TTC549 (cell line): ENCODE measurements around the gene OCA2.

ENCODE experiments used
- FAIRE-seq: peaks from 2 replicates; lab custom pipeline; 2012; peaks lifted over from hg19 to GRCh38; lab: Jason Lieb, UNC

The OCA2 gene

DNA sequence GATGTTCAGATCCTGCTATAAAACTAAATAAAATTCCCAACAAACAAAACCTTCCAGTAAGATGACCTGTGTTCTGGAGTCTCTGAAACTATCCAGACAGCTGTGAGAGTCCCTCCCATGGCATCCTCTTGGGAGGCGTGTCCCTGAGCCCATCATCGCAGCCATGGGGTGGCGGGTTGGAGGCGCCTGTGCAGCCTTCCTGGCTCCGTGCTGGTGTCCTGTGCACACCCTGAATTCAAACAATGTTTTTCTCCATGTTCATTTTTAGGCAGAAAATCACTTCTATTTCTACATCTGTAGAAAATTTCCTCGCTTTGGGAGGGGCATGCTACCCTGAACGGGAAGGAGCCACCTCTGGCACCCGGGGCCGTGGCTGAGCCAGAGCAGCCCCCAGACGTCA is 19.4 kb upstream of the OCA2 start:
- no peak for FAIRE-seq

DNA sequence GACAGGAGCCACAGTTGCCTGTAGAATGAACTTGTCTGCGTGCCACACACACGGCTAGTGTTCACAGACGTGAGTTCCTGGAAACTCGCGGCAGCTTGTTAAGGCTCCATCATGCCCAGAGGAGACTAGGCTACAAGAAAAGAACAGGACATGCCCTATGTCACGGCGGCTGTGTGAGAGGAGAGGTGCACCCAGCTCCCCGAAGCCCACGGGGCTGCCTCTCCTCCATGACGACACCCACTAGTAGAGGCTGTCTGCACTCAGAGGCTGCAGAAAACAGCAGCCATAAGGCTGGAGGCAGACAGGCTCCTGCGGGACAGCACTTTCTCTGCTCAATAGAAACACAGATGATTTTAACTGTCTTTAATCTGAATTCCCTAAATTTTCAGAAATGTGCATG is 19.0 kb upstream of the OCA2 start:
- FAIRE-seq = no peak

DNA sequence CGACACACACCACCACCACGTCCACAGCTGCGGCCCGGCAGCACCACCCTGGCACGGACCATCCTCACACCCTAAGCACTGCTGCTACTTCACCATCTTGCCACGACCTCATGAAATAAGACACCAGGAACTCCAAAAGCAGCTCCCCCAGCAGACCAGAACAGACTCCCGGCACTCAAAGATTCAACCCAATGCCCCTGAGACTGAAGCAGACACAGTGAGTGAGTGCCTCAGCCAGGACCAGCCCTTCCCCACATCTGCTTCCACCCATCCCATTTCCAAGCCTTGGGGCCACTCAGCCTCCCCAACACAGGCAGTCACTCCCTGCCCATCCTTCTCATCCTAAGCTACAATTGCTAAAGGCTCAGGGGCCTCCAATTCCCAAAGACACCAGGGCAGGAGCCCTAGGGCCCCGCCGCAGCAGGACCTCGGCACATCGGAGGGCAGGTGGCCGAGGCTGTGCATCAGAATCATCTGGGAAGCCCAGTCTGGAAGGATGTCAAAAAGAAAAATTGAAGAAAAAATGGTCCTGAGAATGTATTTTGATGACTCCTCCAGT is 18.4 kb upstream of the OCA2 start:
- FAIRE-seq = no peak

DNA sequence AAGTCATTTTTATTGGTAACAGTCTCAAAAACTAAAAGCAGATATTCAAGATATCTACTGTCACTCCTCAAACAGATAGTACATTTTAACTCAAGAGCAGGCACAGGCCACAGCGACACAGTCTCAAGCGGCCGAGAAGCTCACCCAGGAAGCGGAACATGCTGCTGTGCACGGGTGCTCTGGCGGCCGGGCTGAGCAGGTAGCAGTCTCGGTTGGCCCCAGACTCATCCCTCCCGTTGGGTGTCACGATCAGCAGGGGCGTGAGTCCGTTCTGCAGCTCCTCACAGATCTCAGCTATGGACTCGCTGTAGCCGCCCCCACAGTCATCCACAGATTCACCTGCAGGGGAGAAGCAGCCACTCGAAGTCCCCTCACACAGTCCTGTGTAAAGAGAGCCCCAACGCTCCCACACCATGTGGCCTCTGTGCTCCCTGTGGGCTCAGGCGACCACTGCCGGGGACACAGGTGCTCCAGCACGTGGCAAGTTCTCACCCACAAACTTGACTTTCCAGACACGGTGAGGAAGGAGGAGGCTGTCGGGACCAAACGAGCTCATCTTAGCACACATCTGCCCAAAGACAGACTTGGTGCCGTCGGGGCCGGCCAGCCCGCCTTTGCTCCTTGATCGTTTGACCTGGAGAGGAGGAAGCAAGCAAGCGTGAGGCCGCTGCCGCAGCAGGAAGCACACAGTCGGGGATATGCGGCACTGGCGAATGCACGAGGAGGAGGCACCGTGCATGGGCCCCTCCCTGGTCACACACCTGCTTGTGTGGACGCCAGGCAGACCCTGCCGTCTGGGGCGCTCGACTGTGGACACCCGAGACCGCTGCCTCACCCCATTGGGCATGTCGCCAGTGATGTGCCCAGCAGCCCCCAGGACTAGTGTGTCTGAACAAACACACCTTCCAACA is 17.7 kb upstream of the OCA2 start:
- FAIRE-seq = no peak

DNA sequence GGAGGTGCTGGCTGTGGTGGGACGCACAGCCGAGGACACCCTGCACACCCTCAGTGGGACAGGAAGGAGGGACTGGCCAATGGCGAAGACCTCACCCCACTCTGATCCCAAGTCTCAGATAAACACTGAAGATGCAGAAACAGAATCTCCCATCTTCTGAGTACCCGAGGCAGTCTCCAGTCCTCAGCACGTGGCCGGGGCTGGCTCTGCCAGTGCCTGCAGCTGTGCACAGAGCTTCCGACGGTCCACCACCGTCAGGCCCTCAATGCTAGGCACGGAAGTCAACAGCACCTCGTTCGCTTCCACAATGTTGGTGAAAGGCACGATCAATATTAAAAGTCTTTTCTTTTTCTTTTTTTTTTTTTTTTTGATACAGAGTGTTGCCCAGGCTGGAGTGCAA is 16.8 kb upstream of the OCA2 start:
- no peak for FAIRE-seq

DNA sequence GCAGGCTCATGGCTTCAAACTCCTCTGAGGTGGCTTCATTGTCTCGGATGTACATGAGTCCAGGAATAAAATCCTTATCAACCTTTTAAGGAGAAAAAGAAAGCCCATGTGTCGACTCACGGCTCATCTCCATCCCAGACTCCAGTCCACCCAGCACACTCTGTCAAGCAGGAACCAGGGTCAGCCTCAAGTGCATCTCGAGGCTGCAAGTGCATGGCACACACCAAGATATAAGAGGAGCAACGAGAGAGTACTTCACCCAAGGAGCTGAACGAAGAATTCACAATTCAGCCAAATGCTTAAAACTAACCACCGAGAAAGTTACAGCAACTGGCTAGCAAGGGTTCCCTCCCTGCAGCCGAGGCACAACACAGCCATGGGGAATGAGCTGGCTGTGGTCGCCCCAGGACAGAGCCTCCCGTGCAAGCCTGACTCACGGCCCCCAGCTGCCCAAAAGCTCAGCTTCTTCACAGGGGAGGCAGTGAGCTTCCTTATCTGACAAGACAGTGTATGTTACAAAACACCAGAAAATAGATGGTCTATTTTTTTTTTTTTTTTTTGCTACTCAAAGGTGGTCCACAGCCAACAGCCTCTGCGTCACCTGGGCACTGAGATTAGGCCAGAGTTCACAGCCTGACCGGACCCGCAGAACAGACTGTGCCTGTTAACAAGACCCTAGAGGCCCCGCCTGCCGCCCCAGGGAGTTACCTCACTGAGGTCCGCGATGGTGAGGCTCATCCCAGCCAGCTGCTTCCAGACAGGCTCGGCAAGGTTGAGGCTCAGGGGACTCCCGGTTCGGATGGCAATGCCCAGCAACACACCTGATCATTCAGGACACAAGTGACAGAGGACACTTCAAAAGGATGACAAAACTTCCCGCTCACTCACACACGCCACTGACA is 15.9 kb upstream of the OCA2 start:
- no peak for FAIRE-seq

DNA sequence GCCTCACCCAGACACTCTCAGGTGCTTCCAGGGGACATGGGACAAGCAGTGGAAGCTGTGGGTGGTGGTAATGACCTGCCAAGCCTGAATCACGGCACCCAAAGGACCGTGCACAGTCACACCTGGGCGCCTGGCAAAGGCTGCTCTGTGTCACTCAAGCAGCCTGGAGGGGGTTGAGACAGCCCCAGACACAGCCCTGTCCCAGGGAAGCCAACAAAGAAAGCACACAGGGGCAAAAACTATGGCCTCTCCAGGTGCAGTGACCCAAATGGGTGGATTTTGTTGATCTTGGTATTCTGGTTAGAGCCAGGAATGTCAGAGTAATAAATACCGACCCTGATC is 15.0 kb upstream of the OCA2 start:
- no peak for FAIRE-seq

DNA sequence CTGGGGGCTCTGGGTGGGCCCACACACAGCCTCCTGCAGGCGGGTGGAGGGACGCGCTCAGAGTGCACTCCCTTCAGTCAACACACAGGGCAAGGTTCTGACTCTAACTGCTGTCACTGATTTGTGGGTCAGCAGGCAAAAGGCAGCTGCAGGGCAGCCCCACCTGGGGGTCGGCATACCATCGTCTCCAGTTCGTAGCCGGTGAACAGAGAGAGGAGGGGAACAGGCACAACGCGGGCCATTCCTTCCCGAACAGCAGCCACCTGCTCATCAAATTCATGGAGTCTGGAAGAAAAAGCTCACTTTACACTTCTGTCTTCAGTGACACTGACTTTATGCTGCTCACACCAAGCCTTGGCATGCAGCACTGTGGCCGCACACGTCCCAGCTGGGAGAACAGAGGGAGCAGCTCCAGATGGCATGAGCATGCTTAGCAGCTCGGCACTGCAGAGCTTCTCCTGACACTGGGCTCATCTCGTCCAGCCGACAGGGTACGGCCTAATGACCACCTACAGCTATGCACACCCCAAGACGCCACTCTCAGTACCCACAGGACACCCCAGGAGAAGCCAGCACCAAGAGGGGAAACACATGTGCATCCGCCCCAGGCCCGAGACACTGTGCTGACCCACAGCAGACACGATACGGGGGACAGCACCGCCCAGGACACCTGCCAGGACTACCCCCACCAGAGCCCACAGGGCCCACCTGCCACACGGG is 14.4 kb upstream of the OCA2 start:
- FAIRE-seq = no peak

DNA sequence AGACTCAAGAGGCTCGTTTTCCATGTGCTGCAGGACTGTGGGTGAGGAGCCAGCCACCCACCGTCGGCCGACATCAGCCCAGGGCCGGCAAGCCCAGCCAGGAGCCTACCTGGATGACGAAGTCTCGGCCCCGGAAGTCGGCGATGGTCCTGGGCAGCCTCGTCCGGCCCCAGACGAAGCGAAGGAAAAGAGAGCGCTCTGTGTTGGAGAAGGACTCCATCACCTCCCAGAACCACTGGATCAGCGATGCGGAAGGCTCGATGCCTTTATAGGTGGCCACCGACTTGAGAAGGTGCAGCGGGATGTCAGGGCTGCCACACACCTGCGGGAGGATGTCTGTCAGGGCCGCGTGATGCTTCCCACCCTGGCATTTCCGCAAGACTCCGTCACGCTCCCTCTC is 13.8 kb upstream of the OCA2 start:
- FAIRE-seq = no peak

DNA sequence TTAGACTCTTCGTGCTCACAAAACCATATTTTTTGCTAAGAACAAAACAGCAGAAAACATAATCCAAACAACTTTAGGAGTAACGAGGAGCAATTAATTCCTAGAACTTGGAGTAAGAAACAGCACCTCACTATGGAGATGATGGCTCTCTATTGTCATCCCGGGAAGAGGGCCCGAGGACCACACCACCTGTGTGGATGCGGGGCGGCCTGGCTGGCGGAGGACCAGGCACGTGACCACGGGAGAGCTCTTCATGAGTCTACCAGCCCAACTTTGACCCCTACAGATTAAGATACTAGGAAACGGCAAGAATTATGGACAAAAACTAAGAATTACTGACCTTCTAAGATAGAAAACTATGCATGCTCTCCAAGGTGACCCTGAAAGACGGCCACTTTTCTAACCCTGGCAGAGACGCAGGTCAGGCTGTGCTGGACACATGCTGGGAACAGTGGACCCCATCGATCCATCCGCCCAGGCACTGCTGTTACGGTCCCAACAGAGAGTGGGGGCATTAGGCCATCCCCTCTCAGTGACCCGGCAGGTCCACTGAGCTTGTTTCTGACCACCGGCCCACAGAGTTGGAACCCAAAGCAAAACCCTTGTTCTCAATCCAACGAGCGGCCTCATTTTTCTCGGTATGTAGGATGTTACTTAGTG is 13.1 kb upstream of the OCA2 start:
- FAIRE-seq = no peak

DNA sequence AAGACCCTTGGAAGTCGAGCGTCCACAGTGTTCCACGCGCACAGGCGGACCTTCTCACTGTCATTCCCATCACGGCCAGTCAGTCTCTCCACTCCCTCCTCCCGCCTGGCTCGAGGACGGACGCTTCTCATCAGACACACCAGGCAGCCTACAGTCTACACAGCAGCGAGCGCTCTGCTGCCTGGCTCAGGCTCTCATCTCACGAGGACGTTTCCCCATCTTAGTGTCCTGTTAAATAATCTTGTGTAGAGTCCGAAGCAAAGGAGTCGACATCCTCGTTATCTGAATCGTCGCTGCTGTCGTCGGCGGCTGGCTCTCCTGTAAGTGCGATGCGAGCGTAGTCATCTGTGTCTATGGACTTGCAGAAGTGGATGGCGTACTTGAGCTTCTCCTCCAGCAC is 12.4 kb upstream of the OCA2 start:
- FAIRE-seq = no peak

DNA sequence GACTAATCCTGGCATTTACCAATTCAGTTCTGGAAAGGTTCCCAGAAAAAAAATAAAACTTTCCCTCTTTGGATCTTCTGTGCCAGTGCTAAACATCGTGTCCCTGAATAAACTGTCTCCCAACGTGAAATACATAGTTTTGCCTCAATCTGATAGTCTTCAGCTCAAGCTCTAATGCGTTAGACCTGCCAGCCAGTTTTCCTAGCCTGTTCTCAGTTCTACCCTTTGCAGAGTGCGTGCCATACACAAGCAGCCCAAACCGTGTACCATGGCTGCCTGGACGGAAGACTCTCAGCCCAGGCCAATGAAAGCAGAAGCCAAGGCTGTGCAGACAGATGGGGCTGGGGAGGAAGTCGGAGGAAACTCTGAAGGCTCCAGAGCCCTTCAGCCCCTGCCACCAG is 11.4 kb upstream of the OCA2 start:
- FAIRE-seq = no peak

DNA sequence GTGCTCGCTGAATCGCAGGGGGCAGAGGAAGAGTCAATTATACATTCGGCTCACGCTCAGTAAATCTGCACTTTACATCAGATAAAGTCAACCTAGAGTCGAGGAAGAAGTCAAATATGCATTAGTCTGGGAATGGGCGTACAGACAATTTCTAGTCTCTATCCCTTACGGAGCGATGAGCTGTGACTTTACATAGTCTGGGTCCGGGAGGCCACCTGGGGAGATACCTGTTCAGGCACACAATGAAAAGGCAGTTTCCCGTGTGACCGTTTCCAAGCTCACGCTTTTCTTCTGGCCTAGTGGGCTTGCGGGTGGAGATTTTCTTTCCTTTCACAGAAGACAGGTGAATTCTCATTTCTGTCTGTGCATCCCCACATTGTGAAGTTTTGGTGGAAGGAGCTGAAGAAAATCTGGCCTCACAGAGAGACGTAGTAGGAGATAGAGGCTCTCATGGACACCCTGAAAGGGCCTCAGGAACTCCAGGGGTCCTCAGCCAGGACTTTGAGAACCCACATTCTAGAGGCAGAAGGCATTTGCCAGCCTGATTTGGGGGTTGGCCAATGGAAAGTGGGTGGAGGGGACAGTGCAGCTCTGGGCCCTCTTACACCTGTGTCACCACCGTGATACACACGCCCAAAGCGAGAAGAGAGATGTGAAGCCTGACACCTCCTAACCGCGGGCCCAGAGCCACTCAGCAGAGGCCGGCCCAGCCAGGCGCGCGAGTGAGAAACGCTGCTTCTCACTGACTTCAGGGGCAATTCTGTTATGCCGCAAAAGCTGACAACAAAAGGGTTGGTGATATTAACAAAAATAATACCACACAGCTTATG is 10.7 kb upstream of the OCA2 start:
- FAIRE-seq = no peak

DNA sequence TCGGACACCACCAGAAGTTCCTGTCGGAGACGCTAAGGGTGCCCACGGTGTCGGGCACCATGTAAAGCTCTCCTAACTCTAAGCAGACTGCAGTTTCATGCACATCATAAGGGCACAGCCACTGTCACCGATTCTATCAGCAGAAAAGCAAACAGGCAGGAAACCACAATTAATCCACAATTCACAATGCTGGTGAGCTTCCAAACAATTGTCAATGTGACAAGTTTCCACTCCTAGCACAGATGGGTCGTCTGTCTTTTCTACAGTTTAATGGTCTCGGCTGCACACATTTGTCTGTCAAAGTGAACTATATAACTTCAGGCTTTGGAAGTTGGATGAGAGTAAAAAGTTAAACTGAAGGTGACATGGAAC is 8.8 kb upstream of the OCA2 start:
- FAIRE-seq = no peak

DNA sequence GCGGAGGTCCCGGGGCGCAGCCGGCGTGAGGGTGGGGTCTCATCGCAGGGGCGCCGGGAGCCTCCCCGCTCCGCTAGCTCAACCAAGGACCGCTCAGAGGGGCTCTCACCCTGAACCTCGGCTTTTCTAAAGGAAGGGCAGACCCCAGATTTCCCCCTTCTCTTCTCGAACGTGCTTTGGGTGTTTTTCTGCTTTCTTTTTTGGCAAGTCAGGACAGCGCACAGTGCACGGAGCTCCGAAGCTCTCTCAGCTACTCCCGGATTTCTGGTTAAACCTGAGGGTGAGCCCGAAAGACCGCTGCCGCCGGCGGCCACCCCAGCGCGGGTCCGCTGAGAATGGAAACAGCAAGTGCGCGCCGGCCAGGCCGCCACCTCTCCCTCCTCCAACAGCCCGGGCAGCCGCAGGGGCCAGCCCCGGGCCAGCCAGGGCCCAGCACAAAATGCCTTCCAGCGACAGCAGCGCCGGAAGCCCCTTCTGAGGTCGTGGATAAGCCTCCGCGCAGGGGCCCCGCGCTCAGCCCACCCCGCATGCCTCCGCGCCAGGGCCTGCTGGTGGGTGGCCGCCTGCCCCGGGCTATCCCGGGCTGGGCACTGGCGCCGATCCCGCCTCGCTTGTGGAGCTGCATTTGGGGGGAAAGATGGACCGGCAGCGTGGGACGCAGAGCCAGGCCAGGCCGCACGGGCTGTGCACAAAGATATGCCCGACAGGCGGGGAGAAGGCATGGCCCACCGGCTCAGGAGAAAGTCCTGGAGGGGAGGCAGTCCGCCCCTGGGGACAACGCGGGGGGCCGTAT is 8.2 kb upstream of the OCA2 start:
- no peak for FAIRE-seq

DNA sequence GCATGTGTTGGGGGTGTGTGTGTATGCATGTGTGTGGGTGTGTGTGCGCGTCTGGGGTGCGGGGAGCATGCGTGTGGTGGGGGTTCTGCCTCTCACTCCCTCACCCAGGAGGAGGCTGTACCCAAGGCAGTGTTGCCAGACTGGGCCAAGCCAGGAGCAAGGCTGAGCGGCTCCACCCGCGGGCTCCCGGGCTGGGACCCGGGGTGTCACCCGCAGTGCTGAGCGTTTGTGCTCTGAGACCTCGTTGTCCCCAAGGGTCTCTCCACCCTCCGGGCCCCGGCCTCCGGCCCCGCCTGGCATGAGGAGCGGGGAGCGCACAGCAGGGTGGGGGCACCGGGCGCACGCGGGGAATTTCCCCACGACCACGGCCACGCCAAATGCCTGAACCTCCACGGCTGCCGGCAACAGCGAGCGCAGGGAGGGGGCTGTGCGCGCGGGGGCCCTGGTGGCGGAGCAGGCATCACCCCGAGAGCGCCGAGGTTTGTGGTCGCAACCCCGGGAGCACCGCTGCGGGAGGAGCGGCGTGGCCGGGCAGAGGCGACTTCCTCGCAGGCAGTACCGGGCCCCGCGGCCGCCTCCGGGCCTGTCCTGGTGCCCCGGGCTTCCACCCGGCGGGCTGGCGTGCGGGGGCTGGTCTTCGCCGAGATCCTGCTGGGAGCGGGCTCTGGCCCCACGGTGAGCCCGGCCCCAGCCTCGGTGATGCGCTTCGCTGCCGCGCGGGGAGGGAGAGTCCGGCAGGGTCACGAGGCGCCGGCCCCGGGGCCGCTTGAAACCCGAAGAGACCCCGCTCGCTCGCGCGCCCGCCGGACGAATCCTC is 7.4 kb upstream of the OCA2 start:
- FAIRE-seq = no peak

DNA sequence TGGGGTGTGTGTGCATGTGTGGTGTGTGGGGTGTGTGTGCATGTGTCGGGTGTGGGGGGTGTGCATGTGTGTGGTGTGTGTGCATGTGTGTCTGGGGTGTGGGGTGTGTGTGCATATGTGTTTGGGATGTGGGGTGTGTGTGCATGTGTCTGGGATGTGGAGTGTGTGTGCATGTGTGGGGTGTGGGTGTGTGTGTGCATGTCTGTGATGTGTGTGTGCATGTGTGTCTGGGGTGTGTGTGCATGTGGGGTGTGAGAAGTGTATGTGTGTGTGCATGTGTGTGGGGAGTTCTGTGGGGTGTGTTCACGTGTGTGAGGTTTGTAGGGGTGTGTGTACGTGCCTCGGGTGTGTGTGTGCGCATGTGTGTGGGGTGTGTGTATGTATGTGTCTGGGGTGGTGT is 6.7 kb upstream of the OCA2 start:
- no peak for FAIRE-seq

DNA sequence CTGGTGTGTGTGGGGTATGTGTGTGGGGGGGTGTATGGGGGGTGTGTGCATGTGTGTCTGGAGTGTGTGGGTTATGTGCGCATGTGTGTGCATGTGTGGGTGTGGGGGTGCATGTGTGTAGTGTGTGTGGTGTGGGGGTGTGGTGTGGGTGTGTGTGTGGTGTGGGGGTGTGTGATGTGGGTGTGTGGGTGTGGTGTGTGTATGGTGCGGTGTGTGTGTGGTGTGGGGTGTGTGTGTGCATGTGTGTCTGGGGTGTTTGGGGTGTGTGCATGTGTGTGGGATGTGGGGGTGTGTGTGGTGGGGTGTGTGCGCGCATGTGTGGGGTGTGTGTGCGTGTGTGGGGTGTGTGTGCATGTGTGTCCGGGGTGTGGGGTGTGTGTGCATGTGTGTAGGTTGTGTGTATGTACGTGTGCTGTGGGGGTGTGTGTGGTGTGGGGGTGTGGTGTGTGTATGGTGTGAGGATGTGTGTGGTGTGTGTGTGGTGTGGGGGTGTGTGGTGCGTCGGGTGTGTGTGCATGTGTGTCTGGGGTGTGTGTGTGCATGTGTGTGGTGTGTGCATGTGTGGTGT is 6.2 kb upstream of the OCA2 start:
- no peak for FAIRE-seq

DNA sequence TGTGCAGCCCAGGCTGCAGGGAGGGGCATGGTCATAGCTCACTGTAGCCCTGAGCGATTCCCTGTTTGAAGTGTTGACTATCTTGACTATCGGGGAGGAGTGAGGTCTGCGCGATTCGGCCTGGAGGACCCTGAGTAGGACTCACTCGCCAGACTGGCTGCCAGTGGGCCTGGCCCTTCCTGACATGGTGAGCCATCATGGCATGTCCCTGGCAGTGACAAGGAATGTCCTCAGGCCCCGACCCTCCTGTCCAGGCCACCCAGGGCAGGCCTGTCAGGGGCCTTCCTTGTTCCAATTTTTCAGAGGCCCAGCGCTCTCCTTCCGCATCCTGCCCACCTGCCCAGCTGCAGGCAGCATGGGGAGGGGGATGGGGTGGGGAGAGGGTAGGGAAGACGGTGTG is 5.2 kb upstream of the OCA2 start:
- FAIRE-seq = no peak
